Body of pancreas (tissue), 4 donors: ENCODE results near the gene CORO1C. TPM values are rescaled to one million over a fixed set of nuclear protein-coding genes. Genes with fewer than 3 reads are reported as not detected.

Source experiments
- ATAC-seq: fragments of 150-250 bp; one replicate; pipeline ENCODE4 v1.9.1; 2016
- DNase-seq, 4 donors: peaks; one replicate each; pipeline ENCODE4 v3.0.0-alpha.2; 2019
- H3K27ac ChIP-seq, 4 donors: fragments of 200-600 bp; sonication (generic); 1 replicate in 3 of 4; 2 replicates in 1 of 4; pipeline versions ENCODE4 v1.5.1 to v1.6.1; 2016 to 2019; ENCODE audit warnings: mild to moderate bottlenecking in 1 of 4, mixed read lengths in 1 of 4, moderate library complexity in 1 of 4
- H3K27me3 ChIP-seq, 2 donors: fragments of 200-600 bp; sonication (generic); one replicate each; pipeline ENCODE4 v1.6.0; 2016; ENCODE audit warnings: mild to moderate bottlenecking in 1 of 2
- H3K36me3 ChIP-seq, 2 donors: fragments of 200-600 bp; sonication (generic); replicated peaks in 1 of 2; 2 replicates each; pipeline ENCODE4 v1.5.1; 2016; ENCODE audit warnings: low read depth in 2 of 2; ENCODE audit not compliant: insufficient read depth in 1 of 2
- H3K4me1 ChIP-seq: fragments of 200-600 bp; sonication (generic); one replicate; pipeline ENCODE4 v1.6.0; 2016
- H3K4me3 ChIP-seq, 2 donors: fragments of 200-600 bp; sonication (generic); 1 replicate in 1 of 2; 2 replicates in 1 of 2; pipeline ENCODE4 v1.5.1; 2016 to 2019
- H3K9me3 ChIP-seq, 3 donors: fragments of 200-600 bp; sonication (generic); 1 replicate in 2 of 3; 2 replicates in 1 of 3; pipeline ENCODE4 v1.5.1; 2016
- CTCF ChIP-seq, 7 experiments: fragments of 450-650 bp in 4 of 7; fragments of 200-600 bp in 3 of 7; sonication (generic) in 3 of 7; IDR thresholded peaks; one replicate each; pipeline ENCODE4 v1.5.1; 2016 to 2019; ENCODE audit warnings: antibody characterized with exemption in 7 of 7
- POLR2A ChIP-seq, 3 donors: fragments of 450-650 bp; IDR thresholded peaks; one replicate each; pipeline ENCODE4 v1.6.1; 2016; ENCODE audit warnings: antibody characterized with exemption in 3 of 3, mild to moderate bottlenecking in 2 of 3
- WGBS, 2 donors: methylation state at CpG; one replicate each; pipeline ENCODE4 v1.1.5; 2017; 5-methylcytosine and 5-hydroxymethylcytosine counted together
- intact Hi-C: fragments of 100-400 bp; cut with DNase I; formaldehyde crosslinking; loops from one replicate; pipeline ENCODE4 v1.15.1; 2023
- total RNA-seq, 2 donors: library from RNA; depleted of rRNA; stranded (reverse); fragments of >200 nt; gene quantifications; one replicate each; pipeline ENCODE4 v1.1.0, GENCODE V29; 2016

Gene CORO1C
- total RNA-seq, 2 donors from 2014 or later = 26.7 to 27.4 TPM

GRCh38 chr12:108691998-108692808, 39.1 kb downstream of the CORO1C start:
- DNase-seq = no peak
- H3K27ac ChIP-seq = peak overlapping the region; percentile 51 to 80 (median 63)
- ATAC-seq = no peak
- peaks cover 35% of the 10 kb centered on the region for H3K4me1 ChIP-seq
- intact Hi-C loops = no loop called here
- no peak for TF ChIP-seq POLR2A (IDR thresholded peaks at IDR 0.05)
- no peak for TF ChIP-seq CTCF (IDR thresholded peaks at IDR 0.05)
- no peaks in the 10 kb centered on the region for H3K27me3 ChIP-seq
- WGBS, 2 donors = 44 to 52% methylated on average over 8 to 9 of the region's 9 CpGs
- H3K4me3 ChIP-seq = no peak overlapping the region
- H3K36me3 ChIP-seq = no peaks in the 10 kb centered on the region
- no peaks in the 10 kb centered on the region for H3K9me3 ChIP-seq

- Histone ChIP-seq H3K36me3 (no peaks in the 10 kb centered on the region), H3K4me1 (peaks cover 35% of the 10 kb centered on the region), H3K4me3 (no peak overlapping the region), H3K27me3 (no peaks in the 10 kb centered on the region), H3K27ac (peak overlapping the region; percentile 51 to 80 (median 63)), H3K9me3 (no peaks in the 10 kb centered on the region)
- ATAC-seq (peak; percentile 86), DNase-seq (peak; percentile 68 to 89 (median 84))
- intact Hi-C loops = no loop called here
- TF ChIP-seq POLR2A (IDR thresholded peaks at IDR 0.05) = peak in 1 of 3 donors; percentile 15
- TF ChIP-seq CTCF (IDR thresholded peaks at IDR 0.05) = peak in 4 of 7 experiments; percentile 44 to 47 (median 46)
- WGBS, 2 donors = 8 to 13% methylated on average over 10 to 13 of the region's 13 CpGs
Observed at GRCh38 chr12:108691175-108691997, 39.9 kb downstream of the CORO1C start.

- ATAC-seq (no peak), DNase-seq (no peak)
- 59 to 62% methylated on average over 4 of the region's 4 CpGs for WGBS, 2 donors
- TF ChIP-seq CTCF (IDR thresholded peaks at IDR 0.05) = no peak
- TF ChIP-seq POLR2A (IDR thresholded peaks at IDR 0.05) = no peak
- Histone ChIP-seq H3K27ac (peak overlapping the region; percentile 51 to 80 (median 63)), H3K9me3 (no peaks in the 10 kb centered on the region), H3K4me1 (peaks cover 35% of the 10 kb centered on the region), H3K4me3 (no peak overlapping the region), H3K36me3 (no peaks in the 10 kb centered on the region), H3K27me3 (no peaks in the 10 kb centered on the region)
- intact Hi-C loops = no loop called here
Observed at GRCh38 chr12:108690542-108691174, 40.7 kb downstream of the CORO1C start.

- DNase-seq (no peak), ATAC-seq (no peak)
- intact Hi-C loops = no loop called here
- H3K4me1 ChIP-seq = peaks cover 39% of the 10 kb centered on the region
- TF ChIP-seq POLR2A (IDR thresholded peaks at IDR 0.05) (no peak), CTCF (IDR thresholded peaks at IDR 0.05) (no peak)
- no peaks in the 10 kb centered on the region for H3K27me3 ChIP-seq
- no peak overlapping the region for H3K4me3 ChIP-seq
- H3K36me3 ChIP-seq = no peaks in the 10 kb centered on the region
- no peaks in the 10 kb centered on the region for H3K9me3 ChIP-seq
- H3K27ac ChIP-seq = peak overlapping the region in 2 of 4 donors; percentile 35 to 80
Observed at GRCh38 chr12:108690191-108690518, 41.2 kb downstream of the CORO1C start.
